Endothelial cell of umbilical vein (primary cell): ENCODE measurements around the gene GTF2H4. TPM values are rescaled to one million over a fixed set of nuclear protein-coding genes. Genes with fewer than 3 reads are reported as not detected.

ENCODE experiments used
- BruUV-seq: library from RNA; stranded (reverse); fragments of 400-500 nt; replicated peaks from 2 replicates; lab custom pipeline; 2021; lab: Mats Ljungman, UMichigan
- CTCF ChIA-PET: fragments of 300-600, 350-600 bp; sonication (Branson Sonifier 250); formaldehyde crosslinking; loops from one replicate; lab custom pipeline; 2021; ENCODE audit warnings: antibody characterized with exemption, inconsistent platforms; lab: Charles Lee
- POLR2A ChIA-PET: fragments of 300-600, 350-600 bp; sonication (Branson Sonifier 250); formaldehyde crosslinking; loops from one replicate; lab custom pipeline; 2021; ENCODE audit warnings: antibody characterized with exemption, inconsistent platforms; lab: Charles Lee
- DNase-seq: peaks from one replicate; pipeline ENCODE4 v3.0.0-alpha.2; 2011; ENCODE audit warnings: low read depth, low spot score
- FAIRE-seq: peaks from 2 replicates; lab custom pipeline; 2011; peaks lifted over from hg19 to GRCh38; lab: Jason Lieb, UNC
- H2AFZ ChIP-seq: 2 replicates; pipeline ENCODE4 v1.6.0; 2012; ENCODE audit warnings: low read depth, low read length, control low read depth, inconsistent platforms
- H3K27ac ChIP-seq: 2 replicates; pipeline ENCODE4 v1.5.1; 2011; ENCODE audit warnings: low read depth, mild to moderate bottlenecking, control low read depth, low read length, moderate library complexity; ENCODE audit not compliant: insufficient read depth
- H3K27me3 ChIP-seq, 2 experiments: 2 replicates each; pipeline versions ENCODE4 v1.6.0 to v1.6.1; 2011; ENCODE audit warnings: low read length in 2 of 2, mixed read lengths in 1 of 2; ENCODE audit not compliant: control insufficient read depth in 2 of 2, insufficient read depth in 2 of 2
- H3K36me3 ChIP-seq, 2 experiments: 2 replicates in 1 of 2; 3 replicates in 1 of 2; pipeline ENCODE4 v1.5.1; 2011; ENCODE audit warnings: low read length in 2 of 2, mild to moderate bottlenecking in 1 of 2, moderate library complexity in 1 of 2; ENCODE audit not compliant: control insufficient read depth in 2 of 2, insufficient read depth in 2 of 2; ENCODE audit errors: extremely low read depth in 1 of 2
- H3K4me1 ChIP-seq: 3 replicates; pipeline ENCODE4 v1.5.1; 2011; ENCODE audit warnings: mild to moderate bottlenecking, low read length; ENCODE audit not compliant: control insufficient read depth, insufficient read depth; ENCODE audit errors: extremely low read depth
- H3K4me2 ChIP-seq: 2 replicates; pipeline ENCODE4 v1.6.1; 2011; ENCODE audit warnings: low read length, control low read depth, mixed read lengths; ENCODE audit not compliant: insufficient read depth
- H3K4me3 ChIP-seq, 3 experiments: fragments of 200-600 bp in 1 of 3; sonication (generic), shearing (Covaris generic) in 1 of 3; replicated peaks in 1 of 3; 2 replicates each; pipeline ENCODE4 v1.5.1; 2011 to 2016; ENCODE audit warnings: control low read depth in 3 of 3, low read length in 3 of 3, mild to moderate bottlenecking in 2 of 3, inconsistent platforms in 1 of 3, low read depth in 1 of 3, moderate library complexity in 1 of 3; ENCODE audit not compliant: insufficient read depth in 1 of 3
- H3K79me2 ChIP-seq: 2 replicates; pipeline ENCODE4 v1.6.0; 2012; ENCODE audit warnings: low read length, inconsistent platforms; ENCODE audit not compliant: control insufficient read depth, insufficient read depth
- H3K9ac ChIP-seq: replicated peaks from 2 replicates; pipeline ENCODE3; 2011; ENCODE audit warnings: low read length, control low read depth; ENCODE audit not compliant: insufficient read depth; ENCODE audit errors: extremely low read depth
- H3K9me1 ChIP-seq: replicated peaks from 3 replicates; pipeline ENCODE4 v1.6.0; 2011; ENCODE audit warnings: mild to moderate bottlenecking, low read length; ENCODE audit not compliant: control insufficient read depth, insufficient read depth; ENCODE audit errors: extremely low read depth
- H3K9me3 ChIP-seq: replicated peaks from 2 replicates; pipeline ENCODE4 v1.5.1; 2012; ENCODE audit warnings: low read length, inconsistent platforms; ENCODE audit not compliant: control insufficient read depth, insufficient read depth
- H4K20me1 ChIP-seq: replicated peaks from 2 replicates; pipeline ENCODE3; 2011; ENCODE audit warnings: mild to moderate bottlenecking, low read length; ENCODE audit not compliant: control insufficient read depth, insufficient read depth; ENCODE audit errors: extremely low read depth
- CTCF ChIP-seq, 2 donors: IDR thresholded peaks; 1 replicate in 1 of 2; 2 replicates in 1 of 2; pipeline ENCODE4 v1.5.1; 2011; ENCODE audit warnings: low read length in 2 of 2, mild to moderate bottlenecking in 2 of 2, moderate library complexity in 2 of 2, control low read depth in 1 of 2, inconsistent platforms in 1 of 2, low read depth in 1 of 2; ENCODE audit not compliant: insufficient read depth in 1 of 2; ENCODE audit errors: extremely low read depth in 1 of 2
- EZH2 ChIP-seq: IDR thresholded peaks from 2 replicates; pipeline ENCODE4 v1.6.1; 2012; ENCODE audit warnings: borderline replicate concordance, low read depth, mild to moderate bottlenecking, moderate library complexity, low read length, inconsistent platforms; ENCODE audit not compliant: severe bottlenecking
- FOS ChIP-seq: IDR thresholded peaks from 2 replicates; pipeline ENCODE4 v1.6.1; 2011; ENCODE audit warnings: mild to moderate bottlenecking, low read length, moderate library complexity, borderline replicate concordance; ENCODE audit not compliant: insufficient read depth
- MAX ChIP-seq: IDR thresholded peaks from 2 replicates; pipeline ENCODE4 v1.6.1; 2011; ENCODE audit not compliant: insufficient read depth, insufficient read length
- MYC ChIP-seq: IDR thresholded peaks from one replicate; pipeline ENCODE4 v1.6.1; 2011; ENCODE audit warnings: mild to moderate bottlenecking, low read depth, low read length
- POLR2A ChIP-seq: IDR thresholded peaks from 2 replicates; pipeline ENCODE4 v1.6.1; 2012; ENCODE audit warnings: low read depth, mild to moderate bottlenecking, control low read depth, low read length
- POLR2AphosphoS5 ChIP-seq: IDR thresholded peaks from 2 replicates; pipeline ENCODE4 v1.6.1; 2012; ENCODE audit warnings: low read depth, mild to moderate bottlenecking, control low read depth, low read length, moderate library complexity; ENCODE audit not compliant: insufficient read depth
- dilution Hi-C: fragments of 300-500 bp; cut with MboI; formaldehyde crosslinking; loops from one replicate; pipeline ENCODE4 v1.15.0; 2019; ENCODE audit warnings: low sequenced_read_pairs; ENCODE audit not compliant: extremely low pct_ligation_motif_present
- intact Hi-C: fragments of 100-400 bp; cut with micrococcal nuclease; formaldehyde crosslinking; loops from one replicate; pipeline ENCODE4 v1.10.0; 2022
- polyA plus RNA-seq, 4 experiments: library from polyadenylated mRNA; depleted of rRNA in 3 of 4; stranded (reverse) in 3 of 4; unstranded in 1 of 4; fragments of >200 nt; gene quantifications; 2 replicates each; pipeline versions ENCODE4 v1.2.1 to v1.2.3, GENCODE V29; 2011 to 2012; ENCODE audit warnings: missing spikeins in 1 of 4
- total RNA-seq: library from RNA; stranded (reverse); gene quantifications from 2 replicates; pipeline ENCODE4 v1.2.3, GENCODE V29; 2021

Gene GTF2H4
- total and polyA plus RNA-seq, 2 donors (not counting 3 experiments of a cell fraction or from before 2014, with no cell fraction given), result 40.5 to 52.6 TPM

GRCh38 chr6:30900863-30901417, 7.1 kb upstream of the GTF2H4 start:
- Histone ChIP-seq H3K4me2 (no peak overlapping the region), H3K79me2 (no peaks in the 10 kb centered on the region), H3K9ac (no peak overlapping the region), H4K20me1 (no peaks in the 10 kb centered on the region), H3K27ac (no peak overlapping the region), H3K4me3 (no peak overlapping the region), H3K9me3 (no peaks in the 10 kb centered on the region), H3K4me1 (no peaks in the 10 kb centered on the region), H2AFZ (no peak overlapping the region), H3K9me1 (no peaks in the 10 kb centered on the region), H3K27me3 (no peaks in the 10 kb centered on the region), H3K36me3 (peaks cover 0 to 3% of the 10 kb centered on the region in 2 experiments)
- DNase-seq (no peak), FAIRE-seq (no peak)
- ChIA-PET CTCF (no interaction called here), POLR2A (no interaction called here)
- no TSS peak for BruUV-seq
- dilution Hi-C loops, result no loop called here
- TF ChIP-seq FOS, result no peak
- no peak for TF ChIP-seq EZH2
- TF ChIP-seq POLR2AphosphoS5, result no peak
- TF ChIP-seq POLR2A, result no peak
- TF ChIP-seq CTCF (IDR thresholded peaks at IDR 0.05; ENCODE audit: extremely low read depth in 1 of 2, insufficient read depth in 1 of 2, low read depth in 1 of 2, low read length in 2 of 2), result no peak
- no peak for TF ChIP-seq MYC
- TF ChIP-seq MAX, result no peak
- intact Hi-C loops, result no loop called here
